HEK293 (cell line): ENCODE results near the gene ISL1.

Experiments
- CTCF ChIP-seq: fragments of 450-650 bp; formaldehyde crosslinking; IDR thresholded peaks from 2 replicates; pipeline ENCODE4 v1.5.1; 2016; ENCODE audit warnings: missing biosample characterization, missing genetic modification characterization
- PRDM10 ChIP-seq: fragments of 450-650 bp; formaldehyde crosslinking; IDR thresholded peaks from 2 replicates; pipeline ENCODE4 v1.5.1; 2016; ENCODE audit warnings: missing biosample characterization, missing genetic modification characterization
- YY1 ChIP-seq: fragments of 450-650 bp; formaldehyde crosslinking; IDR thresholded peaks from 2 replicates; pipeline ENCODE4 v1.5.1; 2018; ENCODE audit warnings: missing biosample characterization, missing genetic modification characterization
- ZBTB49 ChIP-seq: fragments of 450-650 bp; formaldehyde crosslinking; IDR thresholded peaks from 2 replicates; pipeline ENCODE4 v1.5.1; 2016; ENCODE audit warnings: missing biosample characterization, missing genetic modification characterization, low read depth
- ZNF16 ChIP-seq: fragments of 450-650 bp; formaldehyde crosslinking; IDR thresholded peaks from 2 replicates; pipeline ENCODE4 v1.5.1; 2016; ENCODE audit warnings: low read depth, missing biosample characterization, missing genetic modification characterization
- ZNF311 ChIP-seq: fragments of 450-650 bp; formaldehyde crosslinking; IDR thresholded peaks from 2 replicates; pipeline ENCODE4 v1.5.1; 2017; ENCODE audit warnings: missing biosample characterization, missing genetic modification characterization, borderline replicate concordance
- ZNF341 ChIP-seq: fragments of 450-650 bp; formaldehyde crosslinking; IDR thresholded peaks from 2 replicates; pipeline ENCODE4; 2016; ENCODE audit warnings: low read depth, missing biosample characterization, missing genetic modification characterization
- ZNF654 ChIP-seq: fragments of 450-650 bp; formaldehyde crosslinking; IDR thresholded peaks from 2 replicates; pipeline ENCODE4 v1.5.1; 2016; ENCODE audit warnings: low read depth, missing biosample characterization, missing genetic modification characterization
- TF ChIP-seq, protein P1 (sequence below): fragments of 450-650 bp; formaldehyde crosslinking; IDR thresholded peaks from 2 replicates; pipeline ENCODE4 v1.5.1; 2016; ENCODE audit warnings: missing biosample characterization, missing genetic modification characterization

DNA sequence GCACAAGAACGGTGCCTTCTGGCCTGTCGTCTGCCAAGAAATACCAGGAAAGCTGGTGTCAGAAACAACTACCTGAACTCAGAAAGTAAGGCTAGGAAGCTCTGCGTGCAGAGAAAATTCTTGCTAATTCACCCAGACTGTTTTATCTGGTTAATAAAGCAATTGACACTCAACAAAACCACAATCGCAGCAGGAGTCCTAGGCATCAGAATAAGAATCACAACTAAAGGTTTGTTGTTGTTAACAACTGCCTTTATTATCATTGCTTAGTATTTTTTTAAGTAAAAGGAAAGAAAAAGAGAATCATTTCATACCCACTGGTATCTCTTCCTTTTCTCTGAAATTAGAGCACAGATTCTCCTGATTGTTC, 3.9 kb upstream of the ISL1 start:
- TF ChIP-seq ZNF341 (no peak), CTCF (no peak), YY1 (tag by site-specific recombination) (no peak), PRDM10 (tag by site-specific recombination) (no peak), ZNF311 (tag by site-specific recombination) (no peak), ZBTB49 (tag by site-specific recombination) (no peak), ZNF654 (no peak), ZNF16 (tag by site-specific recombination) (no peak)
- TF ChIP-seq, protein P1, sequence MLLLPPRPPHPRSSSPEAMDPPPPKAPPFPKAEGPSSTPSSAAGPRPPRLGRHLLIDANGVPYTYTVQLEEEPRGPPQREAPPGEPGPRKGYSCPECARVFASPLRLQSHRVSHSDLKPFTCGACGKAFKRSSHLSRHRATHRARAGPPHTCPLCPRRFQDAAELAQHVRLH (tag by site-specific recombination) = no peak
